Measurements from ENCODE around the gene ZFAND2B. TPM values are rescaled to one million over a fixed set of nuclear protein-coding genes. Genes with fewer than 3 reads are reported as not detected.
A peak's percentile ranks its signal among the peaks of the same experiment; 100 is the strongest.

The ZFAND2B gene
- total RNA-seq, 1 experiment from 2014 or later, result 47.5 TPM

DNA sequence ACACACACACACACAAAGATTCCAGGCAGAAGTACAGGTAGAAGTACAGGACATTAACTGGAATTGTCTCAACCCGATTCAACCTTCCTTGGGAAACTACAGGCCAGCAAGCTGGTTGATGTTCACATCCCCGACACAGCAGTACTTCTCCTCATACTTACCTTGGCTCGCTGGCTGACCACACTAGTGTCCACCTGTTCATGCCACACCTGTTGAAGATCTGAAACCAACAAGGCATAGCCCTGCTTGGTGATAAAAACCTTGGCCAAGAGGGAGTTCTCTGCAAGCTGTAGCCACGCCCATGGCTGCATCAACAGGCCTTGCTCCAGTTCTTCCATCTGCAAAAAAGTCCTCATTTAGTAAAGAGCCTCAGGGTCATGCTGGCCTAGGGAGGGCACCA lies 48.6 kb upstream of the ZFAND2B start:
- Histone ChIP-seq H3K9me2 (replicated peaks; ENCODE audit: low read length) (no peaks in the 10 kb centered on the region), H3K4me2 (ENCODE audit: low read length) (peak overlapping the region; percentile 29; the same call in 1 of the 2 replicates), H4K20me1 (ENCODE audit: low read length) (no peaks in the 10 kb centered on the region), H3K9me3 (ENCODE audit: low read length) (no peaks in the 10 kb centered on the region), H3F3A (ENCODE audit: low read length, unreplicated experiment) (no peaks in the 10 kb centered on the region), H3K4me1 (ENCODE audit: insufficient read depth, low read length) (peaks cover 26% of the 10 kb centered on the region), H3K79me2 (ENCODE audit: low read length) (0 out of 2 replicates have a peak, but pooled peaks cover 4% of the 10 kb centered on the region), H3K9ac (ENCODE audit: low read length) (no peak overlapping the region), H3K27me3 (ENCODE audit: low read length) (no peaks in the 10 kb centered on the region), H3K36me3 (ENCODE audit: low read depth, low read length) (0 out of 2 replicates have a peak, but pooled peaks cover 2% of the 10 kb centered on the region), H3K27ac (ENCODE audit: low read length) (no peak overlapping the region), H2AFZ (ENCODE audit: low read length) (no peak overlapping the region), H3K4me3 (ENCODE audit: low read length) (no peak overlapping the region)
- no TSS peak for BruUV-seq (replicated peaks)
- DNase-seq, result no peak
- ATAC-seq, result no peak
- CTCF ChIA-PET, result interaction anchor here (0.5 kb wide), 1 partner anchor 529 kb away, joined by 3 read pairs; no protein-coding TSS in a partner anchor
- POLR2A ChIA-PET (ENCODE audit: unreplicated experiment), result interaction anchor here (0.7 kb wide), 1 partner anchor 50 kb away, joined by 4 read pairs; no protein-coding TSS in a partner anchor
- intact Hi-C loops (cut with micrococcal nuclease), result no loop called here
- TF ChIP-seq, protein P1, sequence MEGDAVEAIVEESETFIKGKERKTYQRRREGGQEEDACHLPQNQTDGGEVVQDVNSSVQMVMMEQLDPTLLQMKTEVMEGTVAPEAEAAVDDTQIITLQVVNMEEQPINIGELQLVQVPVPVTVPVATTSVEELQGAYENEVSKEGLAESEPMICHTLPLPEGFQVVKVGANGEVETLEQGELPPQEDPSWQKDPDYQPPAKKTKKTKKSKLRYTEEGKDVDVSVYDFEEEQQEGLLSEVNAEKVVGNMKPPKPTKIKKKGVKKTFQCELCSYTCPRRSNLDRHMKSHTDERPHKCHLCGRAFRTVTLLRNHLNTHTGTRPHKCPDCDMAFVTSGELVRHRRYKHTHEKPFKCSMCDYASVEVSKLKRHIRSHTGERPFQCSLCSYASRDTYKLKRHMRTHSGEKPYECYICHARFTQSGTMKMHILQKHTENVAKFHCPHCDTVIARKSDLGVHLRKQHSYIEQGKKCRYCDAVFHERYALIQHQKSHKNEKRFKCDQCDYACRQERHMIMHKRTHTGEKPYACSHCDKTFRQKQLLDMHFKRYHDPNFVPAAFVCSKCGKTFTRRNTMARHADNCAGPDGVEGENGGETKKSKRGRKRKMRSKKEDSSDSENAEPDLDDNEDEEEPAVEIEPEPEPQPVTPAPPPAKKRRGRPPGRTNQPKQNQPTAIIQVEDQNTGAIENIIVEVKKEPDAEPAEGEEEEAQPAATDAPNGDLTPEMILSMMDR (conservative IDR thresholded peaks at IDR 0.05; ENCODE audit: low read depth, low read length), result no peak
- no peak for TF ChIP-seq EZH2 (IDR thresholded peaks at IDR 0.05; ENCODE audit: low read length, unreplicated experiment)
- no peak for TF ChIP-seq EZH2phosphoT487 (IDR thresholded peaks at IDR 0.05; ENCODE audit: borderline replicate concordance, low read length)

DNA sequence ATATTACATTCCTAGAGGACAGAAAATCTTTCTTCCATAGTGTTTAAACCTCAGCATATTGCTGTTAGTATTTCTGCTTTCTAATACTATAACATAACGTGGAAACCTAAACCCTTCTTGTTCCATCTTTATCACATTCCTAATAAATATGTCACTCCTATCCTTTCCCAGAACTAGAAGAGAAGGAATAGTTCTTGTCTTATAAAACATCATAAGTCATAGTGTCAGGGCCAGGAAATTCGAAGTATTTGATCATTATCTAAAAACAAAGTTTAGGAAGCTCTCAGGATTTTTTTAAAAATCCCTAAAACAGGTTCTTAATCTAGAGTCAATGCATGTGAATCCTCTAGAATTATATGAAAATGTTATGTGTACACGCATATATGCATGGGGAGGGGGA lies 48.0 kb upstream of the ZFAND2B start:
- no peaks in the 10 kb centered on the region for H4K20me1 ChIP-seq (ENCODE audit: low read length)
- H3F3A ChIP-seq (ENCODE audit: low read length, unreplicated experiment), result no peaks in the 10 kb centered on the region
- intact Hi-C loops (cut with micrococcal nuclease), result no loop called here
- H3K27me3 ChIP-seq (ENCODE audit: low read length), result no peaks in the 10 kb centered on the region
- H2AFZ ChIP-seq (ENCODE audit: low read length), result no peak overlapping the region
- no peak overlapping the region for H3K27ac ChIP-seq (ENCODE audit: low read length)
- H3K4me3 ChIP-seq (ENCODE audit: low read length), result no peak overlapping the region
- CTCF ChIA-PET, result no interaction called here
- no TSS peak for BruUV-seq (replicated peaks)
- H3K9me2 ChIP-seq (replicated peaks; ENCODE audit: low read length), result no peaks in the 10 kb centered on the region
- no peaks in the 10 kb centered on the region for H3K9me3 ChIP-seq (ENCODE audit: low read length)
- ATAC-seq, result no peak
- H3K4me2 ChIP-seq (ENCODE audit: low read length), result peak overlapping the region; percentile 29; the same call in 1 of the 2 replicates
- TF ChIP-seq EZH2 (IDR thresholded peaks at IDR 0.05; ENCODE audit: low read length, unreplicated experiment) (no peak), EZH2phosphoT487 (IDR thresholded peaks at IDR 0.05; ENCODE audit: borderline replicate concordance, low read length) (no peak)
- TF ChIP-seq, protein P1 (conservative IDR thresholded peaks at IDR 0.05; ENCODE audit: low read depth, low read length), result no peak
- peaks cover 26% of the 10 kb centered on the region for H3K4me1 ChIP-seq (ENCODE audit: insufficient read depth, low read length)
- POLR2A ChIA-PET (ENCODE audit: unreplicated experiment), result interaction anchor here (0.6 to 0.7 kb wide), 4 partner anchors 24 to 320 kb away, joined by 3 to 7 read pairs (median 4); no protein-coding TSS in a partner anchor
- 0 out of 2 replicates have a peak, but pooled peaks cover 4% of the 10 kb centered on the region for H3K79me2 ChIP-seq (ENCODE audit: low read length)
- H3K9ac ChIP-seq (ENCODE audit: low read length), result no peak overlapping the region
- peak; percentile 41 for DNase-seq
- H3K36me3 ChIP-seq (ENCODE audit: low read depth, low read length), result 0 out of 2 replicates have a peak, but pooled peaks cover 2% of the 10 kb centered on the region

DNA sequence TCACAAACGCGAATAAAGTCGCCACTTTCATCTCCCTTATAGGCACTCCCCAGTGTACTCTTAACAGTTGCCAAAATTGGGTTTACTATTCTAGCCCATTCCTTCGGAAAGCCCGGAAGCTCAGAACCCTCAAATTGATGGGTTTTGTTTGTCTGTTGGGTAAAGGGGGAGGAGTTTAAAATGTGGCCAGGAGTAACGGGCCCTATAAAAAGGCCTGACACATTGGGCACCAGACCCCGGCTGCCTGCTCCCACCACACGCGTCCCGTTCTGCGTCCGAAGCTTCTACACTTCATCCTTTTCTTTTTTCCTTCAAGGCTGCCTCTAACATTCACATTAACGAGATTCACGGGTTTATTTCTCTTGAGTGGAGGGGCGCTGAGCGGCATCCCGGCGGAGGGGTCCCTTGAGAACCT lies 46.8 kb upstream of the ZFAND2B start:
- H3K36me3 ChIP-seq (ENCODE audit: low read depth, low read length), result no peaks in the 10 kb centered on the region
- H3K4me2 ChIP-seq (ENCODE audit: low read length), result peak overlapping the region; percentile 84
- TF ChIP-seq, protein P1 (conservative IDR thresholded peaks at IDR 0.05; ENCODE audit: low read depth, low read length), result no peak
- TF ChIP-seq EZH2 (IDR thresholded peaks at IDR 0.05; ENCODE audit: low read length, unreplicated experiment) (no peak), EZH2phosphoT487 (IDR thresholded peaks at IDR 0.05; ENCODE audit: borderline replicate concordance, low read length) (no peak)
- intact Hi-C loops (cut with micrococcal nuclease), result loop anchor here (1.0 to 10.0 kb wide), 7 partner anchors 12 to 225 kb away; partner anchors contain the start of genes CNPPD1, DNAJB2 and DNPEP
- H3K9me3 ChIP-seq (ENCODE audit: low read length), result no peaks in the 10 kb centered on the region
- ChIA-PET CTCF (interaction anchor here (0.6 to 0.9 kb wide), 4 partner anchors 82 to 149 kb away, joined by 3 to 4 read pairs (median 4); no protein-coding TSS in a partner anchor), POLR2A (ENCODE audit: unreplicated experiment) (no interaction called here)
- H4K20me1 ChIP-seq (ENCODE audit: low read length), result no peaks in the 10 kb centered on the region
- peak; percentile 6 for DNase-seq
- no peaks in the 10 kb centered on the region for H3F3A ChIP-seq (ENCODE audit: low read length, unreplicated experiment)
- no peak; the same call in 1 of the 2 replicates for ATAC-seq
- 0 out of 2 replicates have a peak, but pooled peaks cover 4% of the 10 kb centered on the region for H3K79me2 ChIP-seq (ENCODE audit: low read length)
- H3K4me1 ChIP-seq (ENCODE audit: insufficient read depth, low read length), result peaks cover 26% of the 10 kb centered on the region
- H3K27me3 ChIP-seq (ENCODE audit: low read length), result no peaks in the 10 kb centered on the region
- BruUV-seq (replicated peaks), result TSS peak; percentile 37
- no peak overlapping the region for H3K27ac ChIP-seq (ENCODE audit: low read length)
- H3K4me3 ChIP-seq (ENCODE audit: low read length), result peak overlapping the region; percentile 79
- peak overlapping the region; percentile 83; the same call in 1 of the 2 replicates for H3K9ac ChIP-seq (ENCODE audit: low read length)
- H3K9me2 ChIP-seq (replicated peaks; ENCODE audit: low read length), result no peaks in the 10 kb centered on the region
- H2AFZ ChIP-seq (ENCODE audit: low read length), result peak overlapping the region; percentile 85
